Gastroesophageal sphincter (tissue), 3 donors: Measurements from ENCODE around the gene STAT4.

ENCODE experiments used
- POLR2A ChIP-seq, 2 donors: fragments of 450-650 bp; IDR thresholded peaks; one replicate each; pipeline ENCODE4 v1.6.1; 2017; ENCODE audit warnings: antibody characterized with exemption in 2 of 2, mild to moderate bottlenecking in 2 of 2, moderate library complexity in 1 of 2
- POLR2AphosphoS5 ChIP-seq: sonication (generic); formaldehyde crosslinking; IDR thresholded peaks from one replicate; pipeline ENCODE4 v1.6.1; 2017; ENCODE audit warnings: antibody characterized with exemption
- TF ChIP-seq, protein P1 (sequence below), 4 experiments: fragments of 200-600 bp in 2 of 4; fragments of 450-650 bp in 2 of 4; sonication (generic) in 1 of 4; IDR thresholded peaks; one replicate each; pipeline ENCODE4 v1.5.1; 2017 to 2019; ENCODE audit warnings: antibody characterized with exemption in 4 of 4, mild to moderate bottlenecking in 2 of 4, moderate library complexity in 2 of 4

- TF ChIP-seq, protein P1, sequence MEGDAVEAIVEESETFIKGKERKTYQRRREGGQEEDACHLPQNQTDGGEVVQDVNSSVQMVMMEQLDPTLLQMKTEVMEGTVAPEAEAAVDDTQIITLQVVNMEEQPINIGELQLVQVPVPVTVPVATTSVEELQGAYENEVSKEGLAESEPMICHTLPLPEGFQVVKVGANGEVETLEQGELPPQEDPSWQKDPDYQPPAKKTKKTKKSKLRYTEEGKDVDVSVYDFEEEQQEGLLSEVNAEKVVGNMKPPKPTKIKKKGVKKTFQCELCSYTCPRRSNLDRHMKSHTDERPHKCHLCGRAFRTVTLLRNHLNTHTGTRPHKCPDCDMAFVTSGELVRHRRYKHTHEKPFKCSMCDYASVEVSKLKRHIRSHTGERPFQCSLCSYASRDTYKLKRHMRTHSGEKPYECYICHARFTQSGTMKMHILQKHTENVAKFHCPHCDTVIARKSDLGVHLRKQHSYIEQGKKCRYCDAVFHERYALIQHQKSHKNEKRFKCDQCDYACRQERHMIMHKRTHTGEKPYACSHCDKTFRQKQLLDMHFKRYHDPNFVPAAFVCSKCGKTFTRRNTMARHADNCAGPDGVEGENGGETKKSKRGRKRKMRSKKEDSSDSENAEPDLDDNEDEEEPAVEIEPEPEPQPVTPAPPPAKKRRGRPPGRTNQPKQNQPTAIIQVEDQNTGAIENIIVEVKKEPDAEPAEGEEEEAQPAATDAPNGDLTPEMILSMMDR (IDR thresholded peaks at IDR 0.05) = peak; percentile 43 to 61 (median 58)
- TF ChIP-seq POLR2A (IDR thresholded peaks at IDR 0.05) = no peak
- no peak for TF ChIP-seq POLR2AphosphoS5
These were observed 98.7 kb downstream of the STAT4 start for GRCh38 chr2:191051825-191052778.
